ENCODE data around the gene THNSL1.

Gene THNSL1

GRCh38 chr10:25017661-25018060 is 1.2 kb downstream of the THNSL1 start:
- CTCF ChIA-PET: no interaction called here
- TF ChIP-seq ZNF843 (tag by site-specific recombination; IDR thresholded peaks at IDR 0.05) (no peak), BCL11B (tag by site-specific recombination; IDR thresholded peaks at IDR 0.05; ENCODE audit: low read depth) (no peak), KLF9 (tag by site-specific recombination; IDR thresholded peaks at IDR 0.05; ENCODE audit: low read depth) (no peak), ZNF670 (tag by site-specific recombination; IDR thresholded peaks at IDR 0.05; ENCODE audit: low read depth) (no peak), ZNF677 (tag by site-specific recombination; IDR thresholded peaks at IDR 0.05) (no peak), ZNF585B (tag by site-specific recombination; IDR thresholded peaks at IDR 0.05) (no peak), ZNF350 (tag by site-specific recombination; IDR thresholded peaks at IDR 0.05) (no peak), ZNF692 (tag by site-specific recombination; IDR thresholded peaks at IDR 0.05) (no peak), ZNF174 (tag by site-specific recombination; IDR thresholded peaks at IDR 0.05) (no peak), ZNF558 (tag by site-specific recombination; IDR thresholded peaks at IDR 0.05) (no peak), ZNF214 (tag by site-specific recombination; IDR thresholded peaks at IDR 0.05; ENCODE audit: borderline replicate concordance) (no peak), ZNF184 (tag by site-specific recombination; IDR thresholded peaks at IDR 0.05) (no peak)
- TF ChIP-seq, protein P1, sequence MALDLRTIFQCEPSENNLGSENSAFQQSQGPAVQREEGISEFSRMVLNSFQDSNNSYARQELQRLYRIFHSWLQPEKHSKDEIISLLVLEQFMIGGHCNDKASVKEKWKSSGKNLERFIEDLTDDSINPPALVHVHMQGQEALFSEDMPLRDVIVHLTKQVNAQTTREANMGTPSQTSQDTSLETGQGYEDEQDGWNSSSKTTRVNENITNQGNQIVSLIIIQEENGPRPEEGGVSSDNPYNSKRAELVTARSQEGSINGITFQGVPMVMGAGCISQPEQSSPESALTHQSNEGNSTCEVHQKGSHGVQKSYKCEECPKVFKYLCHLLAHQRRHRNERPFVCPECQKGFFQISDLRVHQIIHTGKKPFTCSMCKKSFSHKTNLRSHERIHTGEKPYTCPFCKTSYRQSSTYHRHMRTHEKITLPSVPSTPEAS (tag by site-specific recombination; IDR thresholded peaks at IDR 0.05): no peak
- POLR2A ChIA-PET: no interaction called here
- Histone ChIP-seq H3K4me1 (ENCODE audit: control insufficient read depth, insufficient read depth, low read length) (no peaks in the 10 kb centered on the region), H3K4me3 (ENCODE audit: low read depth, low read length) (no peak overlapping the region), H3K36me3 (ENCODE audit: control insufficient read depth in 2 of 2, insufficient read depth in 1 of 2, low read length in 2 of 2) (no peaks in the 10 kb centered on the region), H3K9me3 (ENCODE audit: control insufficient read depth, insufficient read depth, low read depth, low read length) (no peaks in the 10 kb centered on the region), H3K27ac (ENCODE audit: extremely low read depth, low read depth, low read length) (peak overlapping the region; percentile 79; the same call in 1 of the 2 replicates)

GRCh38 chr10:25018703-25019102 is 2.3 kb downstream of the THNSL1 start:
- Histone ChIP-seq H3K27ac (ENCODE audit: extremely low read depth, low read depth, low read length) (no peak overlapping the region), H3K4me3 (ENCODE audit: low read depth, low read length) (no peak overlapping the region), H3K4me1 (ENCODE audit: control insufficient read depth, insufficient read depth, low read length) (no peaks in the 10 kb centered on the region), H3K9me3 (ENCODE audit: control insufficient read depth, insufficient read depth, low read depth, low read length) (no peaks in the 10 kb centered on the region), H3K36me3 (ENCODE audit: control insufficient read depth in 2 of 2, insufficient read depth in 1 of 2, low read length in 2 of 2) (no peaks in the 10 kb centered on the region)
- ChIA-PET CTCF (interaction anchor here (0.8 to 1.0 kb wide), 2 partner anchors 62 to 104 kb away, joined by 3 read pairs; no protein-coding TSS in a partner anchor), POLR2A (no interaction called here)
- no peak for TF ChIP-seq ZBTB48 (tag by site-specific recombination; IDR thresholded peaks at IDR 0.05)
- TF ChIP-seq SP2 (tag by site-specific recombination; IDR thresholded peaks at IDR 0.05): no peak
- no peak for TF ChIP-seq ZNF555 (tag by site-specific recombination; conservative IDR thresholded peaks at IDR 0.05)
- TF ChIP-seq ZNF654 (tag by site-specific recombination; IDR thresholded peaks at IDR 0.05; ENCODE audit: low read depth): no peak
- TF ChIP-seq KLF10 (tag by site-specific recombination; IDR thresholded peaks at IDR 0.05): no peak
- TF ChIP-seq ZNF626 (tag by site-specific recombination; IDR thresholded peaks at IDR 0.05): no peak
- TF ChIP-seq, protein P2, sequence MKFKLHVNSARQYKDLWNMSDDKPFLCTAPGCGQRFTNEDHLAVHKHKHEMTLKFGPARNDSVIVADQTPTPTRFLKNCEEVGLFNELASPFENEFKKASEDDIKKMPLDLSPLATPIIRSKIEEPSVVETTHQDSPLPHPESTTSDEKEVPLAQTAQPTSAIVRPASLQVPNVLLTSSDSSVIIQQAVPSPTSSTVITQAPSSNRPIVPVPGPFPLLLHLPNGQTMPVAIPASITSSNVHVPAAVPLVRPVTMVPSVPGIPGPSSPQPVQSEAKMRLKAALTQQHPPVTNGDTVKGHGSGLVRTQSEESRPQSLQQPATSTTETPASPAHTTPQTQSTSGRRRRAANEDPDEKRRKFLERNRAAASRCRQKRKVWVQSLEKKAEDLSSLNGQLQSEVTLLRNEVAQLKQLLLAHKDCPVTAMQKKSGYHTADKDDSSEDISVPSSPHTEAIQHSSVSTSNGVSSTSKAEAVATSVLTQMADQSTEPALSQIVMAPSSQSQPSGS (tag by site-specific recombination; IDR thresholded peaks at IDR 0.05; ENCODE audit: low read depth): no peak
- TF ChIP-seq, protein P3, sequence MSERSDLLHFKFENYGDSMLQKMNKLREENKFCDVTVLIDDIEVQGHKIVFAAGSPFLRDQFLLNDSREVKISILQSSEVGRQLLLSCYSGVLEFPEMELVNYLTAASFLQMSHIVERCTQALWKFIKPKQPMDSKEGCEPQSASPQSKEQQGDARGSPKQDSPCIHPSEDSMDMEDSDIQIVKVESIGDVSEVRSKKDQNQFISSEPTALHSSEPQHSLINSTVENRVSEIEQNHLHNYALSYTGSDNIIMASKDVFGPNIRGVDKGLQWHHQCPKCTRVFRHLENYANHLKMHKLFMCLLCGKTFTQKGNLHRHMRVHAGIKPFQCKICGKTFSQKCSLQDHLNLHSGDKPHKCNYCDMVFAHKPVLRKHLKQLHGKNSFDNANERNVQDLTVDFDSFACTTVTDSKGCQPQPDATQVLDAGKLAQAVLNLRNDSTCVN (tag by site-specific recombination; optimal IDR thresholded peaks at IDR 0.05): no peak
- TF ChIP-seq ZNF776 (tag by site-specific recombination; IDR thresholded peaks at IDR 0.05; ENCODE audit: borderline replicate concordance): no peak
- no peak for TF ChIP-seq BCL11A (tag by site-specific recombination; IDR thresholded peaks at IDR 0.05; ENCODE audit: low read depth)
- TF ChIP-seq ZNF140 (tag by site-specific recombination; IDR thresholded peaks at IDR 0.05): no peak
- TF ChIP-seq ZNF266 (tag by site-specific recombination; IDR thresholded peaks at IDR 0.05; ENCODE audit: low read depth): no peak
- TF ChIP-seq REPIN1 (tag by site-specific recombination; IDR thresholded peaks at IDR 0.05; ENCODE audit: low read depth): no peak
- no peak for TF ChIP-seq ZNF223 (tag by site-specific recombination; IDR thresholded peaks at IDR 0.05)
- TF ChIP-seq, protein P4, sequence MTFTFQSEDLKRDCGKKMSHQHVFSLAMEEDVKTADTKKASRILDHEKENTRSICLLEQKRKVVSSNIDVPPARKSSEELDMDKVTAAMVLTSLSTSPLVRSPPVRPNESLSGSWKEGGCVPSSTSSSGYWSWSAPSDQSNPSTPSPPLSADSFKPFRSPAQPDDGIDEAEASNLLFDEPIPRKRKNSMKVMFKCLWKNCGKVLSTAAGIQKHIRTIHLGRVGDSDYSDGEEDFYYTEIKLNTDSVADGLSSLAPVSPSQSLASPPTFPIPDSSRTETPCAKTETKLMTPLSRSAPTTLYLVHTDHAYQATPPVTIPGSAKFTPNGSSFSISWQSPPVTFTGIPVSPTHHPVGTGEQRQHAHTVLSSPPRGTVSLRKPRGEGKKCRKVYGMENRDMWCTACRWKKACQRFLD (tag by site-specific recombination; IDR thresholded peaks at IDR 0.05): no peak
- no peak for TF ChIP-seq ZBTB21 (tag by site-specific recombination; IDR thresholded peaks at IDR 0.05)
